NT2/D1 (cell line): ENCODE measurements around the gene C11orf58.

Source experiments
- YY1 ChIP-seq: IDR thresholded peaks from 2 replicates; pipeline ENCODE4 v1.6.1; 2011; ENCODE audit not compliant: insufficient read length, insufficient read depth
- ZNF274 ChIP-seq: IDR thresholded peaks from 2 replicates; pipeline ENCODE4 v1.6.1; 2011; ENCODE audit warnings: mild to moderate bottlenecking, low read depth, low read length

- TF ChIP-seq ZNF274: no peak
- TF ChIP-seq YY1: no peak
Observed at GRCh38 chr11:16767957-16768356, 29.5 kb downstream of the C11orf58 start.
